IMR-90 (cell line): ENCODE measurements around the gene VWA8. TPM values are rescaled to one million over a fixed set of nuclear protein-coding genes. Genes with fewer than 3 reads are reported as not detected.
A peak's percentile ranks its signal among the peaks of the same experiment; 100 is the strongest.

Source experiments
- ATAC-seq: fragments of 200-7000 bp; cut with Tn5 transposase; 2 replicates; pipeline ENCODE4 v1.9.1; 2020; ENCODE audit warnings: low read depth, mild to moderate bottlenecking, moderate library complexity
- BruUV-seq: library from RNA; stranded (reverse); fragments of 400-500 nt; replicated peaks from 2 replicates; lab custom pipeline; 2021; lab: Mats Ljungman, UMichigan
- CTCF ChIA-PET: fragments of 300-600 bp; formaldehyde crosslinking; extraction: SDS; loops from one replicate; lab custom pipeline; 2021; ENCODE audit warnings: antibody characterized with exemption; lab: Yijun Ruan, JAX
- POLR2A ChIA-PET: fragments of 300-600 bp; sonication (Branson Sonifier 250); formaldehyde crosslinking; loops from one replicate; lab custom pipeline; 2022; ENCODE audit warnings: antibody characterized with exemption; ENCODE audit not compliant: unreplicated experiment; lab: Charles Lee
- DNase-seq: peaks from one replicate; pipeline ENCODE4 v3.0.0; 2013
- H2AFZ ChIP-seq: replicated peaks from 2 replicates; pipeline ENCODE3; 2013; ENCODE audit warnings: low read length, mild to moderate bottlenecking; ENCODE audit not compliant: poor library complexity
- H2AK5ac ChIP-seq: 2 replicates; pipeline ENCODE4 v1.6.1; 2013; ENCODE audit warnings: low read depth, low read length, inconsistent platforms
- H2AK9ac ChIP-seq: replicated peaks from 2 replicates; pipeline ENCODE3; 2013; ENCODE audit warnings: mild to moderate bottlenecking, low read depth, low read length, moderate library complexity; ENCODE audit not compliant: poor library complexity
- H2BK120ac ChIP-seq: 2 replicates; pipeline ENCODE4 v1.6.1; 2013; ENCODE audit warnings: low read depth, low read length, inconsistent platforms
- H2BK15ac ChIP-seq: 3 replicates; pipeline ENCODE4 v1.6.1; 2013; ENCODE audit warnings: low read depth, low read length, inconsistent platforms
- H2BK20ac ChIP-seq: 2 replicates; pipeline ENCODE4 v1.6.1; 2013; ENCODE audit warnings: low read depth, mild to moderate bottlenecking, inconsistent platforms, low read length, moderate library complexity
- H2BK5ac ChIP-seq: 2 replicates; pipeline ENCODE4 v1.6.1; 2013; ENCODE audit warnings: mild to moderate bottlenecking, low read depth, low read length, inconsistent platforms; ENCODE audit not compliant: poor library complexity, severe bottlenecking
- H3K14ac ChIP-seq: replicated peaks from 2 replicates; pipeline ENCODE4 v1.6.1; 2013; ENCODE audit warnings: low read depth, low read length, inconsistent platforms
- H3K18ac ChIP-seq: 2 replicates; pipeline ENCODE4 v1.6.1; 2013; ENCODE audit warnings: low read depth, low read length, control low read depth
- H3K23ac ChIP-seq: 2 replicates; pipeline ENCODE4 v1.6.1; 2013; ENCODE audit warnings: low read depth, low read length, inconsistent platforms
- H3K27ac ChIP-seq: 2 replicates; pipeline ENCODE4 v1.5.1; 2013; ENCODE audit warnings: mild to moderate bottlenecking, control low read depth, low read length; ENCODE audit not compliant: insufficient read depth
- H3K27me3 ChIP-seq: 2 replicates; pipeline ENCODE4 v1.6.1; 2013; ENCODE audit warnings: low read length; ENCODE audit not compliant: control insufficient read depth, insufficient read depth
- H3K36me3 ChIP-seq: 2 replicates; pipeline ENCODE4 v1.6.1; 2013; ENCODE audit warnings: low read length, mixed read lengths; ENCODE audit not compliant: control insufficient read depth, insufficient read depth
- H3K4ac ChIP-seq: 2 replicates; pipeline ENCODE4 v1.6.1; 2013; ENCODE audit warnings: low read depth, low read length, inconsistent platforms
- H3K4me1 ChIP-seq: 2 replicates; pipeline ENCODE4 v1.6.1; 2013; ENCODE audit warnings: low read length, mixed read lengths; ENCODE audit not compliant: control insufficient read depth, insufficient read depth
- H3K4me2 ChIP-seq: 2 replicates; pipeline ENCODE4 v1.6.1; 2013; ENCODE audit warnings: low read depth, mild to moderate bottlenecking, control low read depth, low read length, moderate library complexity
- H3K4me3 ChIP-seq: 2 replicates; pipeline ENCODE4 v1.5.1; 2013; ENCODE audit warnings: low read depth, mild to moderate bottlenecking, control low read depth, low read length, moderate library complexity; ENCODE audit not compliant: insufficient read depth
- H3K56ac ChIP-seq: 2 replicates; pipeline ENCODE4 v1.6.1; 2013; ENCODE audit warnings: low read length, inconsistent platforms; ENCODE audit not compliant: insufficient read depth; ENCODE audit errors: extremely low read depth
- H3K79me1 ChIP-seq, 2 experiments: 2 replicates each; pipeline ENCODE4 v1.6.1; 2013; ENCODE audit warnings: low read length in 2 of 2, inconsistent platforms in 1 of 2, low read depth in 1 of 2
- H3K9ac ChIP-seq: 2 replicates; pipeline ENCODE4 v1.6.1; 2013; ENCODE audit warnings: low read depth, low read length, control low read depth
- H3K9me1 ChIP-seq: 2 replicates; pipeline ENCODE4 v1.6.1; 2013; ENCODE audit warnings: low read length, inconsistent platforms; ENCODE audit not compliant: insufficient read depth
- H3K9me3 ChIP-seq: 2 replicates; pipeline ENCODE4 v1.6.1; 2013; ENCODE audit warnings: low read length; ENCODE audit not compliant: control insufficient read depth, insufficient read depth
- H4K20me1 ChIP-seq: 2 replicates; pipeline ENCODE4 v1.6.1; 2013; ENCODE audit warnings: low read length, inconsistent platforms; ENCODE audit not compliant: insufficient read depth
- H4K5ac ChIP-seq: 2 replicates; pipeline ENCODE4 v1.6.1; 2013; ENCODE audit warnings: mild to moderate bottlenecking, low read depth, low read length, control low read depth
- H4K8ac ChIP-seq, 2 experiments: 2 replicates each; pipeline ENCODE4 v1.6.1; 2013; ENCODE audit warnings: low read depth in 2 of 2, low read length in 2 of 2, control low read depth in 1 of 2, inconsistent platforms in 1 of 2
- H4K91ac ChIP-seq: 2 replicates; pipeline ENCODE4 v1.6.1; 2013; ENCODE audit warnings: low read depth, low read length, inconsistent platforms; ENCODE audit not compliant: insufficient read depth
- BHLHE40 ChIP-seq: fragments of 150-350 bp; IDR thresholded peaks from 2 replicates; pipeline ENCODE4 v1.6.1; 2016; ENCODE audit warnings: mild to moderate bottlenecking, low read depth, low read length
- CEBPB ChIP-seq: IDR thresholded peaks from 2 replicates; pipeline ENCODE4 v1.6.1; 2012; ENCODE audit warnings: low read depth, low read length, improper control_type of control experiment
- CHD1 ChIP-seq: IDR thresholded peaks from 2 replicates; pipeline ENCODE4 v1.6.1; 2012; ENCODE audit warnings: low read depth, low read length, improper control_type of control experiment
- CTCF ChIP-seq: conservative IDR thresholded peaks from 2 replicates; pipeline ENCODE4 v1.5.1; 2012; ENCODE audit warnings: mild to moderate bottlenecking, low read depth, low read length, improper control_type of control experiment
- FOS ChIP-seq: fragments of 150-350 bp; IDR thresholded peaks from 2 replicates; pipeline ENCODE4 v1.6.1; 2016; ENCODE audit warnings: low read depth, low read length
- MAFK ChIP-seq: IDR thresholded peaks from 2 replicates; pipeline ENCODE4 v1.6.1; 2012; ENCODE audit warnings: low read depth, low read length, improper control_type of control experiment
- MAZ ChIP-seq: IDR thresholded peaks from 2 replicates; pipeline ENCODE4 v1.6.1; 2012; ENCODE audit warnings: low read depth, mild to moderate bottlenecking, low read length, improper control_type of control experiment, moderate library complexity, borderline replicate concordance
- MXI1 ChIP-seq: IDR thresholded peaks from 2 replicates; pipeline ENCODE4 v1.6.1; 2012; ENCODE audit warnings: low read depth, mild to moderate bottlenecking, low read length, moderate library complexity, borderline replicate concordance
- NFE2L2 ChIP-seq: fragments of 150-350 bp; IDR thresholded peaks from 2 replicates; pipeline ENCODE4 v1.6.1; 2016; ENCODE audit warnings: low read depth, mild to moderate bottlenecking, low read length
- POLR2A ChIP-seq: IDR thresholded peaks from 2 replicates; pipeline ENCODE4 v1.6.1; 2012; ENCODE audit warnings: mild to moderate bottlenecking, low read depth, low read length
- RAD21 ChIP-seq: IDR thresholded peaks from 2 replicates; pipeline ENCODE4 v1.6.1; 2012; ENCODE audit warnings: low read length, improper control_type of control experiment
- RCOR1 ChIP-seq: IDR thresholded peaks from 2 replicates; pipeline ENCODE4 v1.6.1; 2012; ENCODE audit warnings: mild to moderate bottlenecking, low read length, improper control_type of control experiment; ENCODE audit not compliant: insufficient replicate concordance
- RFX5 ChIP-seq: IDR thresholded peaks from 2 replicates; pipeline ENCODE4 v1.8.0; 2012; ENCODE audit warnings: low read depth, mild to moderate bottlenecking, low read length, moderate library complexity
- SMC3 ChIP-seq: fragments of 150-350 bp; IDR thresholded peaks from 2 replicates; pipeline ENCODE4 v1.6.1; 2016; ENCODE audit warnings: low read depth, mild to moderate bottlenecking, antibody characterized with exemption, low read length, moderate library complexity
- WGBS, 2 experiments: methylation state at CpG; one replicate each; pipeline versions ENCODE4 v1.1.5 to v1.1.7; 2013; ENCODE audit warnings: missing lambda C conversion rate in 2 of 2; ENCODE audit not compliant: insufficient read length in 1 of 2; ENCODE audit errors: extremely low coverage in 2 of 2; 5-methylcytosine and 5-hydroxymethylcytosine counted together
- dilution Hi-C: fragments of 300-500 bp; cut with HindIII; formaldehyde crosslinking; loops from one replicate; pipeline ENCODE4 v1.14.3; 2018; ENCODE audit warnings: low sequenced_read_pairs; ENCODE audit not compliant: unreplicated experiment
- in situ Hi-C: fragments of 300-500 bp; cut with MboI; formaldehyde crosslinking; loops from 3 replicates; pipeline ENCODE4 v1.14.3; 2019; ENCODE audit warnings: low sequenced_read_pairs, inconsistent platforms, mixed read lengths
- intact Hi-C: fragments of 100-400 bp; cut with micrococcal nuclease; formaldehyde crosslinking; loops from 2 replicates; pipeline ENCODE4 v1.10.0; 2022
- polyA plus RNA-seq, 3 experiments: library from polyadenylated mRNA; depleted of rRNA; stranded (reverse); fragments of >200 nt; gene quantifications; 2 replicates each; pipeline ENCODE4 v1.2.3, GENCODE V29; 2012; ENCODE audit warnings: low replicate concordance in 1 of 3
- total RNA-seq: library from RNA; depleted of rRNA; stranded (reverse); fragments of >200 nt; gene quantifications from 2 replicates; pipeline ENCODE4 v1.2.3, GENCODE V29; 2012
- TF ChIP-seq, protein P1 (sequence below): fragments of 150-350 bp; IDR thresholded peaks from 2 replicates; pipeline ENCODE4 v1.6.1; 2016; ENCODE audit warnings: low read depth, mild to moderate bottlenecking, low read length, moderate library complexity, borderline replicate concordance
- TF ChIP-seq, protein P2 (sequence below): fragments of 150-350 bp; IDR thresholded peaks from 2 replicates; pipeline ENCODE4 v1.6.1; 2017; ENCODE audit warnings: mild to moderate bottlenecking, antibody characterized with exemption, low read length, low read depth

The VWA8 gene
- total and polyA plus RNA-seq, 2 of the 4 experiments (the other 2 are of a cell fraction), result 5.9 to 18.3 TPM

DNA sequence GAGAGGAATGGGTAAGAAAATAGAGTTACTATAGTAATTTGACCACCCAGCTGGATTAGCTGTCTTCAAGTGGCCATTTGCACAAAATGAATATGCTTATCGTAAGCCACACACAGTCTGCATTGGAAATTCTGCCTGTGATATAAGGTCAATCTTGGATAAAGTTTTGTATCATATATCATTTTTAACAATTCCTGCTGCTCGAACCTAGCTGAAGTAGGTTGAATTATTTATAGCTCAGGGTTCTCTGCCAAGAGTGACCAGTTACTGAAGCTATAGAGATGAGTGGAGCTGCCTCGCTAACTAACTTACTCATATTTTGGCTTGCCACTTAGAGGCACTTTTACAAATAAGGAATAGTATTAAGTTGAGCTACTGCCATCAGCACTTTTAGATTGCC, 282.7 kb downstream of the VWA8 start:
- DNase-seq (peak; percentile 67), ATAC-seq (peak; percentile 32; the same call in 1 of the 2 replicates)
- CTCF ChIA-PET, result interaction anchor here (2.3 kb wide), 1 partner anchor 10 kb away, joined by 12 read pairs; no protein-coding TSS in a partner anchor
- H4K91ac ChIP-seq, result no peak overlapping the region
- dilution Hi-C loops (no loop called here), intact Hi-C loops (no loop called here), in situ Hi-C loops (no loop called here)
- POLR2A ChIA-PET, result no interaction called here
- no peaks in the 10 kb centered on the region for H4K20me1 ChIP-seq
- no peaks in the 10 kb centered on the region for H3K36me3 ChIP-seq
- H4K8ac ChIP-seq, result no peak overlapping the region
- no peak overlapping the region for H3K4me3 ChIP-seq
- H3K23ac ChIP-seq, result no peak overlapping the region
- peaks cover 4% of the 10 kb centered on the region; the same call in 1 of the 2 replicates for H3K4me1 ChIP-seq
- no peak overlapping the region for H2AK9ac ChIP-seq
- no peaks in the 10 kb centered on the region for H3K9me1 ChIP-seq
- H3K79me1 ChIP-seq, result no peaks in the 10 kb centered on the region
- no peak overlapping the region for H3K56ac ChIP-seq
- no peak overlapping the region for H2BK120ac ChIP-seq
- no peak overlapping the region for H2BK20ac ChIP-seq
- TF ChIP-seq SMC3, result no peak
- no peak for TF ChIP-seq MXI1
- no peak for TF ChIP-seq CTCF
- TF ChIP-seq, protein P1, sequence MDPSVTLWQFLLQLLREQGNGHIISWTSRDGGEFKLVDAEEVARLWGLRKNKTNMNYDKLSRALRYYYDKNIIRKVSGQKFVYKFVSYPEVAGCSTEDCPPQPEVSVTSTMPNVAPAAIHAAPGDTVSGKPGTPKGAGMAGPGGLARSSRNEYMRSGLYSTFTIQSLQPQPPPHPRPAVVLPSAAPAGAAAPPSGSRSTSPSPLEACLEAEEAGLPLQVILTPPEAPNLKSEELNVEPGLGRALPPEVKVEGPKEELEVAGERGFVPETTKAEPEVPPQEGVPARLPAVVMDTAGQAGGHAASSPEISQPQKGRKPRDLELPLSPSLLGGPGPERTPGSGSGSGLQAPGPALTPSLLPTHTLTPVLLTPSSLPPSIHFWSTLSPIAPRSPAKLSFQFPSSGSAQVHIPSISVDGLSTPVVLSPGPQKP, result no peak
- no peak for TF ChIP-seq RAD21
- TF ChIP-seq MAZ, result no peak
- TF ChIP-seq RCOR1, result no peak
- no peak for TF ChIP-seq CHD1
- TF ChIP-seq, protein P2, sequence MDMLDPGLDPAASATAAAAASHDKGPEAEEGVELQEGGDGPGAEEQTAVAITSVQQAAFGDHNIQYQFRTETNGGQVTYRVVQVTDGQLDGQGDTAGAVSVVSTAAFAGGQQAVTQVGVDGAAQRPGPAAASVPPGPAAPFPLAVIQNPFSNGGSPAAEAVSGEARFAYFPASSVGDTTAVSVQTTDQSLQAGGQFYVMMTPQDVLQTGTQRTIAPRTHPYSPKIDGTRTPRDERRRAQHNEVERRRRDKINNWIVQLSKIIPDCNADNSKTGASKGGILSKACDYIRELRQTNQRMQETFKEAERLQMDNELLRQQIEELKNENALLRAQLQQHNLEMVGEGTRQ, result no peak
- TF ChIP-seq FOS, result no peak
- TF ChIP-seq MAFK, result no peak
- no peak for TF ChIP-seq NFE2L2
- TF ChIP-seq RFX5, result no peak
- no peak for TF ChIP-seq CEBPB
- TF ChIP-seq POLR2A, result no peak
- no peak for TF ChIP-seq BHLHE40
- H2BK15ac ChIP-seq, result no peak overlapping the region
- H3K4ac ChIP-seq, result no peak overlapping the region
- H2AFZ ChIP-seq, result no peak overlapping the region
- BruUV-seq, result no TSS peak
- H2BK5ac ChIP-seq, result no peak overlapping the region
- H3K27me3 ChIP-seq, result no peaks in the 10 kb centered on the region
- H3K9me3 ChIP-seq, result no peaks in the 10 kb centered on the region
- no CpG with 5 or more reads among the region's 3 CpGs for WGBS, 2 experiments
- H4K5ac ChIP-seq, result no peak overlapping the region
- no peak overlapping the region for H3K9ac ChIP-seq
- no peak overlapping the region for H3K4me2 ChIP-seq
- no peak overlapping the region for H2AK5ac ChIP-seq
- no peak overlapping the region for H3K14ac ChIP-seq
- H3K27ac ChIP-seq, result no peak overlapping the region
- no peak overlapping the region for H3K18ac ChIP-seq
